ENCODE measurements around the gene AOAH.
"Not testable (repeated sequence)": the region's sequence is repeated elsewhere in the genome, so short reads cannot be mapped to it uniquely, and the experiment has no call there.

AOAH gene

GRCh38 chr7:36654436-36654835, 69.9 kb downstream of the AOAH start:
- DNase-seq: no peak

GRCh38 chr7:36653663-36654355, 70.5 kb downstream of the AOAH start:
- no peak for DNase-seq

- DNase-seq: no peak
Measured at GRCh38 chr7:36653008-36653662, 71.2 kb downstream of the AOAH start.

- no peak for DNase-seq
Measured at GRCh38 chr7:36652431-36652830, 71.9 kb downstream of the AOAH start.

- no peak for DNase-seq
Measured at GRCh38 chr7:36651404-36651803, 72.9 kb downstream of the AOAH start.

- no peak for DNase-seq
Measured at GRCh38 chr7:36650766-36651312, 73.5 kb downstream of the AOAH start.

GRCh38 chr7:36650320-36650719, 74.0 kb downstream of the AOAH start:
- DNase-seq: no peak

GRCh38 chr7:36649319-36649718, 75.0 kb downstream of the AOAH start:
- not testable (repeated sequence) for DNase-seq

GRCh38 chr7:36648441-36648840, 75.9 kb downstream of the AOAH start:
- DNase-seq: no peak

- DNase-seq: no peak
Measured at GRCh38 chr7:36644625-36645422, 79.5 kb downstream of the AOAH start.

GRCh38 chr7:36642414-36642813, 81.9 kb downstream of the AOAH start:
- no peak for DNase-seq

GRCh38 chr7:36642010-36642409, 82.3 kb downstream of the AOAH start:
- no peak for DNase-seq

GRCh38 chr7:36640682-36641081, 83.6 kb downstream of the AOAH start:
- no peak for DNase-seq

- peak; percentile 43 for DNase-seq
Measured at GRCh38 chr7:36639826-36640225, 84.5 kb downstream of the AOAH start.

GRCh38 chr7:36638586-36639263, 85.6 kb downstream of the AOAH start:
- DNase-seq: no peak

- DNase-seq: no peak
Measured at GRCh38 chr7:36638140-36638539, 86.2 kb downstream of the AOAH start.

GRCh38 chr7:36637417-36637816, 86.9 kb downstream of the AOAH start:
- no peak for DNase-seq

GRCh38 chr7:36636126-36636525, 88.2 kb downstream of the AOAH start:
- DNase-seq: no peak

- DNase-seq: no peak
Measured at GRCh38 chr7:36635091-36635490, 89.2 kb downstream of the AOAH start.

- DNase-seq: no peak
Measured at GRCh38 chr7:36633377-36633776, 90.9 kb downstream of the AOAH start.

GRCh38 chr7:36630112-36630650, 94.1 kb downstream of the AOAH start:
- no peak for DNase-seq

GRCh38 chr7:36629351-36629750, 94.9 kb downstream of the AOAH start:
- DNase-seq: no peak

GRCh38 chr7:36627836-36628235, 96.5 kb downstream of the AOAH start:
- no peak for DNase-seq

Measured in CD4-positive, alpha-beta T cell treated with Interleukin-15 for 1 hour (primary cell).